H9 (cell line): Measurements from ENCODE around the gene SMPX. TPM values are rescaled to one million over a fixed set of nuclear protein-coding genes. Genes with fewer than 3 reads are reported as not detected.

Experiments used
- DNase-seq: peaks from one replicate; pipeline ENCODE4 v3.0.0-alpha.2; 2017
- H2AFZ ChIP-seq: one replicate; pipeline ENCODE4 v1.6.1; 2013; ENCODE audit warnings: mild to moderate bottlenecking, low read length, control low read depth, moderate library complexity
- H2AK5ac ChIP-seq: 2 replicates; pipeline ENCODE4 v1.6.1; 2013; ENCODE audit warnings: low read length, control low read depth, mixed read lengths; ENCODE audit not compliant: insufficient read length
- H2BK120ac ChIP-seq: one replicate; pipeline ENCODE4 v1.6.1; 2013; ENCODE audit warnings: low read depth, mild to moderate bottlenecking, low read length, control low read depth, inconsistent platforms; ENCODE audit not compliant: poor library complexity, severe bottlenecking
- H2BK12ac ChIP-seq: 2 replicates; pipeline ENCODE4 v1.6.1; 2013; ENCODE audit warnings: low read length, control low read depth, mixed read lengths, low read depth; ENCODE audit not compliant: insufficient read length
- H2BK15ac ChIP-seq: 2 replicates; pipeline ENCODE4 v1.6.1; 2013; ENCODE audit warnings: low read depth, low read length, control low read depth
- H2BK20ac ChIP-seq: one replicate; pipeline ENCODE4 v1.6.1; 2013; ENCODE audit warnings: low read depth, mild to moderate bottlenecking, low read length, control low read depth, inconsistent platforms; ENCODE audit not compliant: poor library complexity, severe bottlenecking
- H2BK5ac ChIP-seq: 2 replicates; pipeline ENCODE4 v1.6.1; 2013; ENCODE audit warnings: low read length, control low read depth, mixed read lengths; ENCODE audit not compliant: insufficient read length
- H3K14ac ChIP-seq: 2 replicates; pipeline ENCODE4 v1.6.1; 2013; ENCODE audit warnings: low read length, control low read depth; ENCODE audit not compliant: insufficient read depth
- H3K18ac ChIP-seq: 2 replicates; pipeline ENCODE4 v1.6.1; 2013; ENCODE audit warnings: low read depth, mild to moderate bottlenecking, mixed read lengths, low read length, control low read depth; ENCODE audit not compliant: insufficient read length
- H3K23ac ChIP-seq: 2 replicates; pipeline ENCODE4 v1.6.1; 2013; ENCODE audit warnings: low read length, control low read depth, mixed read lengths, low read depth; ENCODE audit not compliant: insufficient read length
- H3K23me2 ChIP-seq: 2 replicates; pipeline ENCODE4 v1.6.1; 2013; ENCODE audit warnings: low read depth, mild to moderate bottlenecking, mixed read lengths, low read length, control low read depth; ENCODE audit not compliant: insufficient read length, poor library complexity, severe bottlenecking
- H3K27ac ChIP-seq: 2 replicates; pipeline ENCODE4 v1.5.1; 2013; ENCODE audit warnings: low read length, control low read depth, mixed read lengths, low read depth; ENCODE audit not compliant: insufficient read length
- H3K27me3 ChIP-seq: 2 replicates; pipeline ENCODE4 v1.6.1; 2013; ENCODE audit warnings: low read length, control low read depth, inconsistent platforms; ENCODE audit not compliant: insufficient read depth
- H3K4ac ChIP-seq: 2 replicates; pipeline ENCODE4 v1.6.1; 2013; ENCODE audit warnings: low read depth, mild to moderate bottlenecking, control low read depth, inconsistent platforms, low read length, moderate library complexity
- H3K4me1 ChIP-seq: 2 replicates; pipeline ENCODE4 v1.6.1; 2013; ENCODE audit warnings: low read length, control low read depth, inconsistent platforms; ENCODE audit not compliant: insufficient read depth
- H3K4me2 ChIP-seq: 2 replicates; pipeline ENCODE4 v1.6.1; 2013; ENCODE audit warnings: low read length, control low read depth, mixed read lengths; ENCODE audit not compliant: insufficient read length, insufficient read depth
- H3K56ac ChIP-seq: 2 replicates; pipeline ENCODE4 v1.6.1; 2013; ENCODE audit warnings: low read depth, mild to moderate bottlenecking, mixed read lengths, low read length, control low read depth; ENCODE audit not compliant: insufficient read length
- H3K79me1 ChIP-seq: 2 replicates; pipeline ENCODE4 v1.6.1; 2013; ENCODE audit warnings: low read depth, mild to moderate bottlenecking, moderate library complexity, low read length, control low read depth, inconsistent platforms; ENCODE audit not compliant: insufficient read depth, poor library complexity, severe bottlenecking
- H3K79me2 ChIP-seq: 2 replicates; pipeline ENCODE4 v1.6.1; 2013; ENCODE audit warnings: low read length, control low read depth, inconsistent platforms; ENCODE audit not compliant: insufficient read depth
- H3K9ac ChIP-seq: 2 replicates; pipeline ENCODE4 v1.6.1; 2013; ENCODE audit warnings: low read length, control low read depth, mixed read lengths; ENCODE audit not compliant: insufficient read length; ENCODE audit errors: extremely low read depth
- H3K9me3 ChIP-seq: one replicate; pipeline ENCODE4 v1.6.1; 2013; ENCODE audit warnings: low read depth, low read length, inconsistent platforms; ENCODE audit not compliant: control insufficient read depth
- H3T11ph ChIP-seq: one replicate; pipeline ENCODE4 v1.6.1; 2013; ENCODE audit warnings: mild to moderate bottlenecking, low read length, control low read depth, inconsistent platforms
- H4K20me1 ChIP-seq: one replicate; pipeline ENCODE4 v1.6.1; 2013; ENCODE audit not compliant: control insufficient read depth, insufficient read length, insufficient read depth
- H4K5ac ChIP-seq: 2 replicates; pipeline ENCODE4 v1.6.1; 2013; ENCODE audit warnings: low read depth, mild to moderate bottlenecking, mixed read lengths, low read length, control low read depth; ENCODE audit not compliant: insufficient read length
- H4K8ac ChIP-seq: replicated peaks from 2 replicates; pipeline ENCODE4 v1.6.1; 2013; ENCODE audit warnings: low read length, control low read depth, mixed read lengths, low read depth; ENCODE audit not compliant: insufficient read length
- H4K91ac ChIP-seq: 2 replicates; pipeline ENCODE4 v1.6.1; 2013; ENCODE audit warnings: low read depth, mild to moderate bottlenecking, moderate library complexity, mixed read lengths, low read length, control low read depth; ENCODE audit not compliant: insufficient read length
- H3K27ac Mint-ChIP-seq, 3 experiments: 2 replicates in 2 of 3; 3 replicates in 1 of 3; pipeline ENCODE4 v1.8.0; 2020 to 2021; ENCODE audit warnings: mixed read lengths in 3 of 3, mild to moderate bottlenecking in 1 of 3, moderate library complexity in 1 of 3
- H3K27me3 Mint-ChIP-seq: 2 replicates; pipeline ENCODE4 v1.8.0; 2021; ENCODE audit warnings: low read depth, mild to moderate bottlenecking, moderate library complexity, mixed read lengths
- H3K36me3 Mint-ChIP-seq, 3 experiments: 2 replicates in 2 of 3; 3 replicates in 1 of 3; pipeline ENCODE4 v1.8.0; 2020 to 2021; ENCODE audit warnings: low read depth in 3 of 3, mixed read lengths in 3 of 3; ENCODE audit not compliant: insufficient read depth in 1 of 3
- H3K4me1 Mint-ChIP-seq, 2 experiments: 2 replicates each; pipeline ENCODE4 v1.8.0; 2020; ENCODE audit warnings: mixed read lengths in 2 of 2
- H3K4me3 Mint-ChIP-seq, 2 experiments: 2 replicates in 1 of 2; 3 replicates in 1 of 2; pipeline ENCODE4 v1.8.0; 2020 to 2021; ENCODE audit warnings: mild to moderate bottlenecking in 2 of 2, mixed read lengths in 2 of 2, moderate library complexity in 1 of 2
- H3K9me3 Mint-ChIP-seq, 2 experiments: 2 replicates in 1 of 2; 3 replicates in 1 of 2; pipeline ENCODE4 v1.8.0; 2020; ENCODE audit warnings: mild to moderate bottlenecking in 2 of 2, mixed read lengths in 2 of 2, moderate library complexity in 1 of 2
- CTCF ChIP-seq: fragments of 200-600 bp; sonication (generic); conservative IDR thresholded peaks from 3 replicates; pipeline ENCODE4 v1.8.0; 2021; ENCODE audit warnings: antibody characterized with exemption, mild to moderate bottlenecking
- WGBS: extraction: QIAGEN DNeasy Blood & Tissue Kit; methylation state at CpG from one replicate; pipeline ENCODE4 v1.1.7; 2013; ENCODE audit warnings: missing lambda C conversion rate, low lambda C conversion rate, mixed read lengths; ENCODE audit not compliant: insufficient read length; ENCODE audit errors: extremely low coverage; 5-methylcytosine and 5-hydroxymethylcytosine counted together
- total RNA-seq: library from RNA; stranded (reverse); gene quantifications from 2 replicates; pipeline ENCODE4 v1.2.1, GENCODE V29; 2021

The SMPX gene
- total RNA-seq, 1 experiment from 2014 or later = not detected

GRCh38 chrX:21658746-21659145, 99.2 kb downstream of the SMPX start:
- Mint-ChIP-seq H3K27ac (peak overlapping the region in 1 of 3 experiments; percentile 82; a peak in 2 of 7 replicates), H3K36me3 (peaks cover 0 to 3% (median 2%) of the 10 kb centered on the region in 3 experiments; a peak in 3 of 7 replicates), H3K9me3 (peaks cover 3 to 25% of the 10 kb centered on the region in 2 experiments; a peak in 4 of 5 replicates), H3K27me3 (no peaks in the 10 kb centered on the region; the same call in 1 of the 2 replicates), H3K4me1 (peaks cover 0 to 3% of the 10 kb centered on the region in 2 experiments; a peak in 1 of 4 replicates), H3K4me3 (no peak overlapping the region)
- Histone ChIP-seq H3K9ac (no peak overlapping the region), H2BK15ac (no peak overlapping the region), H4K5ac (no peak overlapping the region), H3K27me3 (no peaks in the 10 kb centered on the region), H2BK12ac (no peak overlapping the region), H2BK120ac (no peak overlapping the region), H3K27ac (no peak overlapping the region), H4K91ac (no peak overlapping the region), H4K20me1 (no peaks in the 10 kb centered on the region), H2AFZ (no peak overlapping the region), H3K4ac (no peak overlapping the region), H3K14ac (no peak overlapping the region), H2BK20ac (no peak overlapping the region), H2BK5ac (no peak overlapping the region), H3K79me2 (no peaks in the 10 kb centered on the region), H3K4me2 (no peak overlapping the region), H4K8ac (no peak overlapping the region), H3K9me3 (peaks cover 12% of the 10 kb centered on the region), H3K23ac (no peak overlapping the region), H3K4me1 (no peaks in the 10 kb centered on the region), H3K18ac (no peak overlapping the region), H2AK5ac (no peak overlapping the region), H3T11ph (no peak overlapping the region), H3K79me1 (no peaks in the 10 kb centered on the region), H3K23me2 (no peaks in the 10 kb centered on the region), H3K56ac (no peak overlapping the region)
- no peak for TF ChIP-seq CTCF
- DNase-seq = no peak
- WGBS = no CpG with 5 or more reads among the region's 23 CpGs
